Psoas muscle (tissue), 8 donors: Measurements from ENCODE around the gene SDK2. TPM values are rescaled to one million over a fixed set of nuclear protein-coding genes. Genes with fewer than 3 reads are reported as not detected.

ENCODE experiments used
- ATAC-seq, 4 donors: fragments of 200-7000 bp; cut with Tn5 transposase; one replicate each; pipeline ENCODE4 v1.9.1; 2020; ENCODE audit warnings: moderate library complexity in 3 of 4, mild to moderate bottlenecking in 2 of 4
- DNase-seq, 2 donors: peaks; one replicate each; pipeline ENCODE4 v3.0.0-alpha.2; 2020
- H3K27ac ChIP-seq: fragments of 200-600 bp; one replicate; pipeline ENCODE4 v1.8.0; 2022
- H3K27me3 ChIP-seq, 3 donors: fragments of 200-600 bp in 1 of 3; one replicate each; pipeline versions ENCODE4 v1.6.1 to v1.8.0; 2013 to 2022; ENCODE audit warnings: low read length in 2 of 3, mild to moderate bottlenecking in 2 of 3, moderate library complexity in 1 of 3; ENCODE audit not compliant: insufficient read depth in 3 of 3
- H3K36me3 ChIP-seq, 2 donors: fragments of 200-600 bp in 1 of 2; one replicate each; pipeline versions ENCODE4 v1.6.1 to v1.8.0; 2013 to 2022; ENCODE audit warnings: low read depth in 1 of 2, mild to moderate bottlenecking in 1 of 2, moderate library complexity in 1 of 2; ENCODE audit not compliant: insufficient read depth in 1 of 2
- H3K4me1 ChIP-seq: fragments of 200-600 bp; one replicate; pipeline ENCODE4 v1.8.0; 2022
- H3K4me3 ChIP-seq: fragments of 200-600 bp; one replicate; pipeline ENCODE4 v1.8.0; 2022; ENCODE audit warnings: mild to moderate bottlenecking
- H3K9me3 ChIP-seq: fragments of 200-600 bp; one replicate; pipeline ENCODE4 v1.8.0; 2022
- CTCF ChIP-seq: fragments of 200-600 bp; IDR thresholded peaks from one replicate; pipeline ENCODE4 v1.8.0; 2022; ENCODE audit warnings: antibody characterized with exemption
- WGBS, 3 donors: extraction: QIAGEN DNeasy Blood & Tissue Kit; methylation state at CpG; one replicate each; pipeline versions ENCODE4 v1.1.6 to v1.1.7; 2013; 5-methylcytosine and 5-hydroxymethylcytosine counted together
- intact Hi-C, 2 donors: fragments of 100-400 bp; cut with DNase I; formaldehyde crosslinking; loops; one replicate each; pipeline versions ENCODE4 v1.11.0 to v1.14.2; 2022
- polyA plus RNA-seq, 3 donors: library from polyadenylated mRNA; stranded (reverse); fragments of 200-250 nt; gene quantifications; one replicate each; pipeline ENCODE4 v1.2.3, GENCODE V29; 2013
- total RNA-seq, 4 donors: library from RNA; stranded (reverse); fragmentation: NEBNext Ultra II Directional in 2 of 4; extraction: Animal tissue kit (Norgen Biotek cat#: 25700) in 2 of 4; gene quantifications; one replicate each; pipeline versions ENCODE4 v1.2.1 to v1.2.4, GENCODE V29; 2021 to 2023
- donor health status: healthy with polysubstance abuse.
- donor health status: DM: no; HTN: no; CAD: no; lungs with moderate emphysema.
- donor health status: Bipolar disorder and iron deficiency.
- donor health status: healthy.
- donor health status: DM: yes; HTN: yes; CAD: no.
- donor health status: DM: no; HTN: no; CAD: no.
- donor health status: DM: no; HTN: no; CAD: no.
- donor health status: DM: yes; HTN: yes; CAD: no.

Gene SDK2
- total and polyA plus RNA-seq, 7 donors: 0.04 to 2.8 (median 0.24) TPM

GRCh38 chr17:73401911-73402310 is 242.3 kb downstream of the SDK2 start:
- peak in 1 of 4 donors; percentile 22 for ATAC-seq
- 57 to 63% (median 59%) methylated on average over 16 to 18 of the region's 18 CpGs for whole genome bisulfite sequencing, 3 donors
- Histone ChIP-seq H3K27me3 (no peaks in the 10 kb centered on the region), H3K9me3 (no peaks in the 10 kb centered on the region), H3K4me1 (no peaks in the 10 kb centered on the region), H3K27ac (no peak overlapping the region), H3K36me3 (no peaks in the 10 kb centered on the region), H3K4me3 (no peak overlapping the region)
- TF ChIP-seq CTCF: no peak
- DNase-seq: peak; percentile 53 to 76
- intact Hi-C loops: no loop called here

DNA sequence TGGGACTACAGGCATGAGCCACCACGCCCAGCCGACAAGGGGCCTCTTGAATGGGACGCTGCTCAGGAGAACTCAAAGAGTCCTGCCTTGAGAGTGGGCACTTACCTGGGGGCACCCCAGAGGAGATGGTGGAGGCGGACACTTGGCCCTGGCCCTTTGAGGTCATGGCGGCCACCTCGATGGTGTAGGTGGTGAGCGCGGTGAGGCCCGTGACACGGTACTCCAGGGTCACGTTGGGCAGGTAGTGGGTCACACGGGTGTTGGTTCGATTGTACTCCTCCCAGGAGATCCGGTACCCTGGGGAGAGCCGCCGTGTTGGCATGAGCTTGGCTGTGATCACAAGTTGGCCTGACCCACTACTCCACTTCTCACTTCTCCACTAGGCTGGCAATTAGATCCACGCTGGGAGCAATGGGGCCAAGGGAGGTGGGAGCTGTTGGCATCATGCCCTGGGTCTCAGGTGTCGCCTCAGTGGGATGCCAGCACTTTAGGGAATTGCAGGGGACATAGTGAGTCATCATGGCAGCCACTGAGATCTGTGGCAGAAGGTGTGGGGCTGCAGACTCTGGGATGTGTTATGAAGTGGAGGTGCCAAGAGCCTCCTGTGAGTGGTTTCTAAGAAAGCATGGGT is 243.2 kb downstream of the SDK2 start:
- Histone ChIP-seq H3K27ac (no peak overlapping the region), H3K4me1 (no peaks in the 10 kb centered on the region), H3K36me3 (no peaks in the 10 kb centered on the region), H3K27me3 (no peaks in the 10 kb centered on the region), H3K4me3 (no peak overlapping the region), H3K9me3 (no peaks in the 10 kb centered on the region)
- no peak for TF ChIP-seq CTCF
- intact Hi-C loops: no loop called here
- ATAC-seq (no peak), DNase-seq (no peak)
- WGBS, 3 donors: 90 to 95% (median 93%) methylated on average over 18 of the region's 18 CpGs

DNA sequence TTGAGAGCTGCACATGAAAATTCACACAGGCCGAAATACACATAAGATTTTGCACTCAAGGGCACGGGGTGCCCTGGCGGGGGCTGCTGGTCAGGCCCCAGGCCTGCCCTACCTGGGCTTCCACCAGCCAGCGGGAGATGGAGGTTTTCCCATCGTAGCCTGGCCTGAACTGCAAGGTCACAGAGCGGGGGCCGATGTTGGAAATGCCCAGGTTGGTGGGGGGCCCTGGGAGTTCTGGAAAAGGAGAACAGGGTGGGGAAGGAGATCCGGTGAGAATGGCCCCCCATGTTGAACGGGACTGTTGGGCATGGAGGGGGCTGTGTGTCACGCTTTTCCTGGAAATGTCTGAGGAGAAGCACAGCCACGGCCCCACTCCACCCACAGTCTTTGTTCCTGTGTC is 245.2 kb downstream of the SDK2 start:
- Histone ChIP-seq H3K27ac (no peak overlapping the region), H3K27me3 (no peaks in the 10 kb centered on the region), H3K9me3 (no peaks in the 10 kb centered on the region), H3K4me1 (no peaks in the 10 kb centered on the region), H3K4me3 (no peak overlapping the region), H3K36me3 (no peaks in the 10 kb centered on the region)
- DNase-seq: peak in 1 of 2 donors; percentile 13
- intact Hi-C loops: no loop called here
- no peak for TF ChIP-seq CTCF
- WGBS, 3 donors: 87 to 92% (median 88%) methylated on average over 11 of the region's 11 CpGs
- no peak for ATAC-seq

- H3K27me3 ChIP-seq: no peaks in the 10 kb centered on the region
- DNase-seq: no peak
- H3K4me3 ChIP-seq: no peak overlapping the region
- intact Hi-C loops: no loop called here
- no peak overlapping the region for H3K27ac ChIP-seq
- 92 to 94% (median 94%) methylated on average over 16 to 17 of the region's 17 CpGs for WGBS, 3 donors
- no peaks in the 10 kb centered on the region for H3K36me3 ChIP-seq
- no peaks in the 10 kb centered on the region for H3K4me1 ChIP-seq
- H3K9me3 ChIP-seq: no peaks in the 10 kb centered on the region
- no peak for TF ChIP-seq CTCF
- ATAC-seq: no peak
Observed at GRCh38 chr17:73397856-73398540, 246.2 kb downstream of the SDK2 start.
